GM10266 (cell line): ENCODE measurements around the gene FOSL1.

ENCODE experiments used
- DNase-seq: peaks from one replicate; pipeline ENCODE4 v3.0.0; 2012; ENCODE audit errors: extremely low spot score
- TF ChIP-seq, protein P1 (sequence below): IDR thresholded peaks from 2 replicates; pipeline ENCODE4 v1.5.1; 2012; ENCODE audit warnings: mild to moderate bottlenecking, low read depth; ENCODE audit not compliant: control insufficient read depth, insufficient read depth; ENCODE audit errors: missing control alignments

FOSL1 gene

DNA sequence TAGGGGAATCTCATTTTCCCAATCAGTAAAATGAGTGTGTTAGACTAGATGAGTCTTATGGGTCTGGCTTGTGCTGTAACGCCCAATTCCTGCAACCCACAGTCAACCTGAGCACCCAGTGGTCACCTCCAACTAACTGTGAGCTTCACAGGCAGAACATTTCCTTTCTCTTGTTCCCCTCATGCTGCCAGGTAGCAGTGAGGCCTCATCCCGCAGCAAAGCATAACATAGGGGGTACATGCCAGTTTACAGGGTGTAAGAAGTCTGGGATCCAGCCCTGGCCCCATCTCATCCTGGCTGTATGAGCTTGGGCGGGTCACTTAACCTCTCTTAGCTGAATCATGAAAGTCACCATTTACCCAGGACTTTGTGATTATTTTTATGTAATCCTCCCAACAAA lies 31.3 kb downstream of the FOSL1 start:
- TF ChIP-seq, protein P1, sequence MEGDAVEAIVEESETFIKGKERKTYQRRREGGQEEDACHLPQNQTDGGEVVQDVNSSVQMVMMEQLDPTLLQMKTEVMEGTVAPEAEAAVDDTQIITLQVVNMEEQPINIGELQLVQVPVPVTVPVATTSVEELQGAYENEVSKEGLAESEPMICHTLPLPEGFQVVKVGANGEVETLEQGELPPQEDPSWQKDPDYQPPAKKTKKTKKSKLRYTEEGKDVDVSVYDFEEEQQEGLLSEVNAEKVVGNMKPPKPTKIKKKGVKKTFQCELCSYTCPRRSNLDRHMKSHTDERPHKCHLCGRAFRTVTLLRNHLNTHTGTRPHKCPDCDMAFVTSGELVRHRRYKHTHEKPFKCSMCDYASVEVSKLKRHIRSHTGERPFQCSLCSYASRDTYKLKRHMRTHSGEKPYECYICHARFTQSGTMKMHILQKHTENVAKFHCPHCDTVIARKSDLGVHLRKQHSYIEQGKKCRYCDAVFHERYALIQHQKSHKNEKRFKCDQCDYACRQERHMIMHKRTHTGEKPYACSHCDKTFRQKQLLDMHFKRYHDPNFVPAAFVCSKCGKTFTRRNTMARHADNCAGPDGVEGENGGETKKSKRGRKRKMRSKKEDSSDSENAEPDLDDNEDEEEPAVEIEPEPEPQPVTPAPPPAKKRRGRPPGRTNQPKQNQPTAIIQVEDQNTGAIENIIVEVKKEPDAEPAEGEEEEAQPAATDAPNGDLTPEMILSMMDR, result no peak
- no peak for DNase-seq

GRCh38 chr11:65868076-65868667 lies 32.0 kb downstream of the FOSL1 start:
- no peak for DNase-seq
- TF ChIP-seq, protein P1, result no peak

DNA sequence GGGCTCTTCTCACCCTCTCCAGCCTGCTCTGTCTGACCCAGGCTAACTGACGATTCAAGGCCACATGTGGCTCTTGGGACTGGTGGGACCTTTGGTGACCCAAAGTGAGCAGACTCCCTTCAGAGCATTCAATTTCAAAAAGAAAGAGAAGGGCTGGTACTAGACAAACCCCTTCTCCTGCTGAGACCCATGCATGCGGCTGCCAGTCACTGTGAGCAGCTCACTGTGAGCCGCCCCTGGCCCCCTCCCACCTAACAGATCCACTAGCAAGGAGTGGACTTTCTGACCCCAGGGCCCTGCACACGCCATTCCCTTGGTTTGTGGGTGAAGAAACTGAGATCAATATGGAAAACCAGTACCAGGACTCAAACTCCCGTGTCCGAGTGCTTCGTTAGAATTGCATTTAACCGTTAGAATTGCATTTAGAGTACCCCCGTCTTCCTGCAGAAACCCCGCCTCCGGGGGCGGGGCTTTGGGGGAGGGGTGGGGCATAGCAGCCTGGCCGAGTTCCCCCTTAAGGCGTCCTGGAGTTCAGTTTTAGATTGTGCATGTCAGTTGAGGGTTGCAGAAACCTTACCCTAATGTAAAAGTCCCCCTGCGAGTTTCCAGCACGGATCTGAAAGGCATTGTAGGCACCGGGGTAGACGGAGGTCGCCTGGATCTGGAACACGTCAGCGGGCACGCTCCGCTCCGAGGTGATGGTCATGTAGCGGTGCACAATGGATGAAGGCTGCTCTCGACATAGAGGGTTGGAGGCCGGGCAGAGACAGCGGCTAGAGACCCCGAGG lies 32.7 kb downstream of the FOSL1 start:
- DNase-seq, result no peak

DNA sequence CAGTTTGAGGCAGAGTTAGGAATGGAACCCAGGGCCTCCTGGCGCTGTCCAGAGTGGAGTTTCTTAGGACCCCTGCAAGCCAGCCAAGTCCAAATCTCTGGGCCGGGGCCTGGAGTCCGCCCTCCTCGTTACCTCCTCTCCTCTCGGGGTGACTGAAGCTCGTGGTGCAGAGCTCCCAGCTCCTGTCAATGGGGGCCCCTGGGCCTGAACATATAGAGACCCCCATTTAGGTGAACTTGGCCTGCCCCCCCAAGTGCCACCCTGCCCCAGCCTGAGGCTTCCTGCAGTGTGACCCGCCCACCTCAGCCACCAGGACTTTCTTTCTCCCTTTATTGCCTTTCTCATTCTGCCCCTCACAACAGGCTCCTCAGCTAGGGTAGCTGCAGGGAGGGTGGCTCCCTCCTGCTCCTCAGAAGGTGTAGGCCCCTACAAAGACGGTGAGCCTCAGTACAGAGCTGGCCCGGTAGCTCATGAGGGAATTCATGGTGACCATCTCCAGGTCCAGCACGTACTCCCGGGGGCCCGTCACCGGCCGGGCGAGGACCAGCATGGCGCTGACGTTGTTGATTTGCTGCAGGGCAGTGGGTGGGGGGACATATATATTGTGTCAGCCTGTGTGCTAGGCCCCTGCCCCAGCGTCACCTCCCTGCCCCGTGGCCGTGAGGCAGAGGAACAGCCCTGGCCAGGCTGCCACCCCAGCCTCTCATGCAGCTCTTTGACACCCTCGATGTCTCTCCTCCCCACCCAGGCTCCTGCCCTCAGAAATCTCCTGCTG lies 33.5 kb downstream of the FOSL1 start:
- TF ChIP-seq, protein P1, result no peak
- no peak for DNase-seq

More for the DNA sequence above, 32.7 kb downstream of the FOSL1 start:
- TF ChIP-seq, protein P1, result no peak

DNA sequence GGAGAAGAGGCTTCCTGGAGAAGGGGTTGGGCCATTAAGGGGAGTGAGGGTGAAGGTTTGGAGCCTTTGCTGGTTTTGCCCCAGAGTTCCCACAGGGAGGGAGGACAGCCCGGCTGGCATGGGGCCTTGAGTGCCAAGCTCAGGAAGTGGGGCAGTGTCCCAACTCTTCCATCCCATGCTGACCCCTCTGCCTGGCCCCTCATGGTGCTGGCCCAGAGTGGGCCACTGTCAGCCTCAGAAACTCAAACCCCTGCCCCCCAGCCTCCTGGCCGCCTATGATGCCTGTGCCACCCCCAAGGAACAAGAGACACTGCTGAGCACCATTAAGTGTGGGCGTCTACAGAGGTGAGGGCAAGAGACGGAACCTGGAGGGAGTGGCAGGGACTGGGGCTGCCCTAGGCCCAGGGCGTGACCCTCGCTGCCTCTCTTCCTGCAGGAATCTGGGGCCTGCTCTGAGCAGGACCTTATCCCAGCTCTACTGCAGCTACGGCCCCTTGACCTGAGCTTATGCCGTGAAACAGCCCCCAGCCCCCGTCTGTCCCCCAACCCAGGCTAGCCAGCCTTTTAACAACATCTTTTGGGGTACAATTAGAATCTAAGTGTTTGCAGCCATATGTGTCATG lies 34.5 kb downstream of the FOSL1 start:
- DNase-seq, result no peak

DNA sequence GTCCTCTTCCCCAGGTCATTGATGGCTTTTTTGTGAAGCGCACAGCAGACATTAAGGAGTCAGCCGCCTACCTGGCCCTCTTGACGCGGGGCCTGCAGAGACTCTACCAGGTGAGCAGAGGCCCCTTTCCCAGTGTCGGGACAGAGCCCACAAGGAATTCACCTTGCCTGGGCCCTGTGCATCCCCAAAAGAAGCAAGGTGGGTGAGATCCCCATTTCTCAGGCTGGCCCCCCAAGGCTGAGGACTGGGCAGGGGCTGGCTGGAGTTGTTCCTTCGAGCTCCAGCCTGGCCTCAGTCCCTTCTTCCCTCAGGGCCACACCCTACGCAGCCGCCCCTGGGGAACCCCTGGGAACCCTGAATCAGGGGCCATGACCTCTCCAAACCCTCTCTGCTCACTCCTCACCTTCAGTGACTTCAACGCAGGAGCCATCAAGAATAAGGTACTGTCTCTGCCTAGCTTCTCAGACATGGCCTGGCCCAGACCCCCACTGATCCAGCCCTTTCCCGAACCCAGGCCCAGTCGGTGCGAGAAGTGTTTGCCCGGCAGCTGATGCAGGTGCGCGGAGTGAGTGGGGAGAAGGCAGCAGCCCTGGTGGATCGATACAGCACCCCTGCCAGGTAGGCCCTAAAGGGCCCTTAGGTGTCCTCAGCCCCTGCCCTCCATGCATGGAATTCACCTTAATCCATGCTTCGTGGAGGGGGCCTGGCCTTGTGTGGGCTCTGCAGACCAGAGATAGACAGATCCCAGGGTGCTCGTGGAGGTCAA lies 35.3 kb downstream of the FOSL1 start:
- no peak for DNase-seq

More for the DNA sequence above, 34.5 kb downstream of the FOSL1 start:
- TF ChIP-seq, protein P1, result no peak

More for the DNA sequence above, 35.3 kb downstream of the FOSL1 start:
- TF ChIP-seq, protein P1, result no peak
